Liver (tissue), 9 donors: ENCODE data around the gene ESRP2. TPM values are rescaled to one million over a fixed set of nuclear protein-coding genes. Genes with fewer than 3 reads are reported as not detected.

ENCODE experiments used
- DNase-seq: peaks from one replicate; pipeline ENCODE4 v3.0.0-alpha.2; 2017; ENCODE audit warnings: low spot score
- H3K27ac ChIP-seq, 2 donors: one replicate each; pipeline ENCODE4 v1.7.0; 2013; ENCODE audit warnings: inconsistent platforms in 2 of 2, low read length in 2 of 2, control low read depth in 1 of 2, low read depth in 1 of 2, mild to moderate bottlenecking in 1 of 2
- H3K27me3 ChIP-seq, 4 donors: one replicate each; pipeline versions ENCODE4 v1.6.1 to v1.7.0; 2013; ENCODE audit warnings: low read length in 3 of 4, inconsistent platforms in 1 of 4, mild to moderate bottlenecking in 1 of 4, moderate library complexity in 1 of 4; ENCODE audit not compliant: control insufficient read depth in 4 of 4, insufficient read depth in 4 of 4
- H3K36me3 ChIP-seq, 4 donors: one replicate each; pipeline versions ENCODE4 v1.6.1 to v1.7.0; 2013; ENCODE audit warnings: low read length in 3 of 4, mild to moderate bottlenecking in 3 of 4, low read depth in 1 of 4, moderate library complexity in 1 of 4; ENCODE audit not compliant: control insufficient read depth in 4 of 4, insufficient read depth in 3 of 4
- H3K4me1 ChIP-seq, 4 donors: one replicate each; pipeline versions ENCODE4 v1.6.1 to v1.7.0; 2013; ENCODE audit warnings: low read length in 3 of 4, mild to moderate bottlenecking in 3 of 4, moderate library complexity in 1 of 4; ENCODE audit not compliant: control insufficient read depth in 4 of 4, insufficient read depth in 4 of 4
- H3K4me3 ChIP-seq, 3 donors: one replicate each; pipeline versions ENCODE4 v1.6.1 to v1.7.0; 2013; ENCODE audit warnings: low read length in 3 of 3, control low read depth in 1 of 3, low read depth in 1 of 3, mild to moderate bottlenecking in 1 of 3
- H3K9ac ChIP-seq, 2 donors: one replicate each; pipeline ENCODE4 v1.7.0; 2013; ENCODE audit warnings: low read length in 2 of 2, mild to moderate bottlenecking in 2 of 2, moderate library complexity in 2 of 2, control low read depth in 1 of 2, low read depth in 1 of 2
- H3K9me3 ChIP-seq, 4 donors: one replicate each; pipeline versions ENCODE4 v1.6.1 to v1.7.0; 2013; ENCODE audit warnings: low read length in 3 of 4; ENCODE audit not compliant: control insufficient read depth in 4 of 4
- ATF3 ChIP-seq: IDR thresholded peaks from 2 replicates; pipeline ENCODE4 v1.6.1; 2016; ENCODE audit warnings: antibody characterized with exemption
- EGR1 ChIP-seq, 2 donors: IDR thresholded peaks; 2 replicates each; pipeline ENCODE4 v1.6.1; 2016 to 2018; ENCODE audit warnings: antibody characterized with exemption in 2 of 2, low read depth in 2 of 2
- FOXA1 ChIP-seq: IDR thresholded peaks from 2 replicates; pipeline ENCODE4 v1.6.1; 2016; ENCODE audit warnings: antibody characterized with exemption
- FOXA2 ChIP-seq: IDR thresholded peaks from 2 replicates; pipeline ENCODE4 v1.6.1; 2016; ENCODE audit warnings: antibody characterized with exemption
- GABPA ChIP-seq, 2 donors: IDR thresholded peaks in 1 of 2; conservative IDR thresholded peaks in 1 of 2; 2 replicates each; pipeline ENCODE4 v1.6.1; 2016; ENCODE audit warnings: antibody characterized with exemption in 2 of 2, mild to moderate bottlenecking in 1 of 2, moderate library complexity in 1 of 2
- HNF4G ChIP-seq: IDR thresholded peaks from 2 replicates; pipeline ENCODE4 v1.6.1; 2016; ENCODE audit warnings: antibody characterized with exemption
- JUND ChIP-seq, 2 donors: IDR thresholded peaks; 2 replicates each; pipeline ENCODE4 v1.6.1; 2016; ENCODE audit warnings: antibody characterized with exemption in 2 of 2
- MAX ChIP-seq: IDR thresholded peaks from 2 replicates; pipeline ENCODE4 v1.6.1; 2016; ENCODE audit warnings: antibody characterized with exemption
- NR2F2 ChIP-seq: IDR thresholded peaks from 2 replicates; pipeline ENCODE4 v1.6.1; 2016; ENCODE audit warnings: antibody characterized with exemption
- SP1 ChIP-seq: IDR thresholded peaks from 2 replicates; pipeline ENCODE4 v1.6.1; 2018; ENCODE audit warnings: antibody characterized with exemption, mild to moderate bottlenecking
- YY1 ChIP-seq: IDR thresholded peaks from 2 replicates; pipeline ENCODE4 v1.6.1; 2016; ENCODE audit warnings: antibody characterized with exemption, mild to moderate bottlenecking
- ZBTB33 ChIP-seq: IDR thresholded peaks from 2 replicates; pipeline ENCODE4 v1.6.1; 2016; ENCODE audit warnings: antibody characterized with exemption
- WGBS: extraction: QIAGEN DNeasy Blood & Tissue Kit; methylation state at CpG from one replicate; pipeline ENCODE4 v1.1.7; 2013; 5-methylcytosine and 5-hydroxymethylcytosine counted together
- polyA plus RNA-seq, 2 donors: library from polyadenylated mRNA; stranded (reverse) in 1 of 2; unstranded in 1 of 2; fragments of 200-250 nt in 1 of 2; fragments of >200 nt in 1 of 2; fragmentation: Nextera tagmentation in 1 of 2; extraction: Ambion mirVana in 1 of 2; gene quantifications; one replicate each; pipeline versions ENCODE4 v1.2.1 to v1.2.3, GENCODE V29; 2013 to 2015
- total RNA-seq, 2 donors: library from RNA; depleted of rRNA; stranded (reverse); fragments of >200 nt; gene quantifications; one replicate each; pipeline ENCODE4 v1.2.3, GENCODE V29; 2014
- TF ChIP-seq, protein P1 (sequence below): fragments of 150-350 bp; IDR thresholded peaks from 2 replicates; pipeline ENCODE4 v1.5.1; 2017; ENCODE audit warnings: improper control_type of control experiment, low read depth, low read length; ENCODE audit not compliant: missing input control
- TF ChIP-seq, protein P2 (sequence below): IDR thresholded peaks from 2 replicates; pipeline ENCODE4 v1.6.1; 2016; ENCODE audit warnings: antibody characterized with exemption, mild to moderate bottlenecking
- donor health status: healthy.
- donor health status: healthy.
- donor health status: healthy.
- donor health status: healthy.
- donor health status: healthy.

Gene ESRP2
- total and polyA plus RNA-seq, 4 donors = 21.0 to 84.8 (median 45.7) TPM

DNA sequence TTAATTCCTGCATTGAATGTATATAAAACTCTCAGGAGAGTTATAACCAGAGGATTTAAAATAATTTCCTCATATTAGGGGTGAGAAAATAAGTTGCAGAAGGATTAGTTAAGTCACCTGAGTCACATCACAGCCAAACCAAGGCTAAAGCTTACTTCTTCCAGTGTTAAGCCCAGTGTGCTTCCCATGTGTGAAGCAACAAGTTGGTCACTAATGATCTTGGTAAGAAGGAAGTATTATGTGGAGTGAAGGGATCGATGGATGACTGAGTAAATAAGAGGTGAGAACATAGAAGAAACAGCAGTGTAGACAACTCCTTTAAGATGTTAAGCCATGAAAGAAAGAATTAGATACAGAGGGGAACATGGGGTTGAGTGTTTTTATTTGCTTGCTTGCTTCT lies 20.6 kb downstream of the ESRP2 start:
- Histone ChIP-seq H3K36me3 (peaks cover 0 to 5% (median 4%) of the 10 kb centered on the region in 4 donors), H3K4me3 (no peak overlapping the region), H3K4me1 (no peaks in the 10 kb centered on the region), H3K27ac (no peak overlapping the region), H3K9me3 (no peaks in the 10 kb centered on the region), H3K27me3 (no peaks in the 10 kb centered on the region), H3K9ac (no peak overlapping the region)
- TF ChIP-seq HNF4G = no peak
- no peak for TF ChIP-seq NR2F2
- no peak for TF ChIP-seq GABPA (IDR thresholded peaks at IDR 0.05 in 1 of 2, conservative IDR thresholded peaks at IDR 0.05 in 1 of 2)
- no peak for TF ChIP-seq FOXA1
- TF ChIP-seq YY1 = no peak
- no peak for TF ChIP-seq SP1
- TF ChIP-seq EGR1 (IDR thresholded peaks at IDR 0.05; ENCODE audit: low read depth in 2 of 2) = no peak
- no peak for TF ChIP-seq JUND (IDR thresholded peaks at IDR 0.05)
- TF ChIP-seq MAX = no peak
- no peak for TF ChIP-seq ATF3
- no peak for TF ChIP-seq FOXA2
- TF ChIP-seq ZBTB33 = no peak
- TF ChIP-seq, protein P1, sequence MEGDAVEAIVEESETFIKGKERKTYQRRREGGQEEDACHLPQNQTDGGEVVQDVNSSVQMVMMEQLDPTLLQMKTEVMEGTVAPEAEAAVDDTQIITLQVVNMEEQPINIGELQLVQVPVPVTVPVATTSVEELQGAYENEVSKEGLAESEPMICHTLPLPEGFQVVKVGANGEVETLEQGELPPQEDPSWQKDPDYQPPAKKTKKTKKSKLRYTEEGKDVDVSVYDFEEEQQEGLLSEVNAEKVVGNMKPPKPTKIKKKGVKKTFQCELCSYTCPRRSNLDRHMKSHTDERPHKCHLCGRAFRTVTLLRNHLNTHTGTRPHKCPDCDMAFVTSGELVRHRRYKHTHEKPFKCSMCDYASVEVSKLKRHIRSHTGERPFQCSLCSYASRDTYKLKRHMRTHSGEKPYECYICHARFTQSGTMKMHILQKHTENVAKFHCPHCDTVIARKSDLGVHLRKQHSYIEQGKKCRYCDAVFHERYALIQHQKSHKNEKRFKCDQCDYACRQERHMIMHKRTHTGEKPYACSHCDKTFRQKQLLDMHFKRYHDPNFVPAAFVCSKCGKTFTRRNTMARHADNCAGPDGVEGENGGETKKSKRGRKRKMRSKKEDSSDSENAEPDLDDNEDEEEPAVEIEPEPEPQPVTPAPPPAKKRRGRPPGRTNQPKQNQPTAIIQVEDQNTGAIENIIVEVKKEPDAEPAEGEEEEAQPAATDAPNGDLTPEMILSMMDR = no peak
- 93% methylated on average over 1 of the region's 1 CpG for WGBS
- no peak for DNase-seq

GRCh38 chr16:68214726-68215125 lies 21.2 kb downstream of the ESRP2 start:
- Histone ChIP-seq H3K4me3 (no peak overlapping the region), H3K27me3 (no peaks in the 10 kb centered on the region), H3K27ac (no peak overlapping the region), H3K9ac (no peak overlapping the region), H3K9me3 (no peaks in the 10 kb centered on the region), H3K36me3 (peaks cover 0 to 5% (median 4%) of the 10 kb centered on the region in 4 donors), H3K4me1 (no peaks in the 10 kb centered on the region)
- DNase-seq = no peak
- WGBS = 97% methylated on average over 3 of the region's 3 CpGs
- TF ChIP-seq, protein P1 = no peak
- TF ChIP-seq YY1 (no peak), NR2F2 (no peak)
- TF ChIP-seq, protein P2, sequence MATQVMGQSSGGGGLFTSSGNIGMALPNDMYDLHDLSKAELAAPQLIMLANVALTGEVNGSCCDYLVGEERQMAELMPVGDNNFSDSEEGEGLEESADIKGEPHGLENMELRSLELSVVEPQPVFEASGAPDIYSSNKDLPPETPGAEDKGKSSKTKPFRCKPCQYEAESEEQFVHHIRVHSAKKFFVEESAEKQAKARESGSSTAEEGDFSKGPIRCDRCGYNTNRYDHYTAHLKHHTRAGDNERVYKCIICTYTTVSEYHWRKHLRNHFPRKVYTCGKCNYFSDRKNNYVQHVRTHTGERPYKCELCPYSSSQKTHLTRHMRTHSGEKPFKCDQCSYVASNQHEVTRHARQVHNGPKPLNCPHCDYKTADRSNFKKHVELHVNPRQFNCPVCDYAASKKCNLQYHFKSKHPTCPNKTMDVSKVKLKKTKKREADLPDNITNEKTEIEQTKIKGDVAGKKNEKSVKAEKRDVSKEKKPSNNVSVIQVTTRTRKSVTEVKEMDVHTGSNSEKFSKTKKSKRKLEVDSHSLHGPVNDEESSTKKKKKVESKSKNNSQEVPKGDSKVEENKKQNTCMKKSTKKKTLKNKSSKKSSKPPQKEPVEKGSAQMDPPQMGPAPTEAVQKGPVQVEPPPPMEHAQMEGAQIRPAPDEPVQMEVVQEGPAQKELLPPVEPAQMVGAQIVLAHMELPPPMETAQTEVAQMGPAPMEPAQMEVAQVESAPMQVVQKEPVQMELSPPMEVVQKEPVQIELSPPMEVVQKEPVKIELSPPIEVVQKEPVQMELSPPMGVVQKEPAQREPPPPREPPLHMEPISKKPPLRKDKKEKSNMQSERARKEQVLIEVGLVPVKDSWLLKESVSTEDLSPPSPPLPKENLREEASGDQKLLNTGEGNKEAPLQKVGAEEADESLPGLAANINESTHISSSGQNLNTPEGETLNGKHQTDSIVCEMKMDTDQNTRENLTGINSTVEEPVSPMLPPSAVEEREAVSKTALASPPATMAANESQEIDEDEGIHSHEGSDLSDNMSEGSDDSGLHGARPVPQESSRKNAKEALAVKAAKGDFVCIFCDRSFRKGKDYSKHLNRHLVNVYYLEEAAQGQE = no peak
